IMR-90 (cell line): ENCODE data around the gene UBP1. TPM values are rescaled to one million over a fixed set of nuclear protein-coding genes. Genes with fewer than 3 reads are reported as not detected.
A peak's percentile ranks its signal among the peaks of the same experiment; 100 is the strongest.

ENCODE experiments used
- ATAC-seq: fragments of 200-7000 bp; cut with Tn5 transposase; 2 replicates; pipeline ENCODE4 v1.9.1; 2020; ENCODE audit warnings: low read depth, mild to moderate bottlenecking, moderate library complexity
- BruUV-seq: library from RNA; stranded (reverse); fragments of 400-500 nt; replicated peaks from 2 replicates; lab custom pipeline; 2021; lab: Mats Ljungman, UMichigan
- CTCF ChIA-PET: fragments of 300-600 bp; formaldehyde crosslinking; extraction: SDS; loops from one replicate; lab custom pipeline; 2021; ENCODE audit warnings: antibody characterized with exemption; lab: Yijun Ruan, JAX
- POLR2A ChIA-PET: fragments of 300-600 bp; sonication (Branson Sonifier 250); formaldehyde crosslinking; loops from one replicate; lab custom pipeline; 2022; ENCODE audit warnings: antibody characterized with exemption; ENCODE audit not compliant: unreplicated experiment; lab: Charles Lee
- DNase-seq: peaks from one replicate; pipeline ENCODE4 v3.0.0; 2013
- H2AFZ ChIP-seq: replicated peaks from 2 replicates; pipeline ENCODE3; 2013; ENCODE audit warnings: low read length, mild to moderate bottlenecking; ENCODE audit not compliant: poor library complexity
- H2AK5ac ChIP-seq: 2 replicates; pipeline ENCODE4 v1.6.1; 2013; ENCODE audit warnings: low read depth, low read length, inconsistent platforms
- H2AK9ac ChIP-seq: replicated peaks from 2 replicates; pipeline ENCODE3; 2013; ENCODE audit warnings: mild to moderate bottlenecking, low read depth, low read length, moderate library complexity; ENCODE audit not compliant: poor library complexity
- H2BK120ac ChIP-seq: 2 replicates; pipeline ENCODE4 v1.6.1; 2013; ENCODE audit warnings: low read depth, low read length, inconsistent platforms
- H2BK15ac ChIP-seq: 3 replicates; pipeline ENCODE4 v1.6.1; 2013; ENCODE audit warnings: low read depth, low read length, inconsistent platforms
- H2BK20ac ChIP-seq: 2 replicates; pipeline ENCODE4 v1.6.1; 2013; ENCODE audit warnings: low read depth, mild to moderate bottlenecking, inconsistent platforms, low read length, moderate library complexity
- H2BK5ac ChIP-seq: 2 replicates; pipeline ENCODE4 v1.6.1; 2013; ENCODE audit warnings: mild to moderate bottlenecking, low read depth, low read length, inconsistent platforms; ENCODE audit not compliant: poor library complexity, severe bottlenecking
- H3K14ac ChIP-seq: replicated peaks from 2 replicates; pipeline ENCODE4 v1.6.1; 2013; ENCODE audit warnings: low read depth, low read length, inconsistent platforms
- H3K18ac ChIP-seq: 2 replicates; pipeline ENCODE4 v1.6.1; 2013; ENCODE audit warnings: low read depth, low read length, control low read depth
- H3K23ac ChIP-seq: 2 replicates; pipeline ENCODE4 v1.6.1; 2013; ENCODE audit warnings: low read depth, low read length, inconsistent platforms
- H3K27ac ChIP-seq: 2 replicates; pipeline ENCODE4 v1.5.1; 2013; ENCODE audit warnings: mild to moderate bottlenecking, control low read depth, low read length; ENCODE audit not compliant: insufficient read depth
- H3K27me3 ChIP-seq: 2 replicates; pipeline ENCODE4 v1.6.1; 2013; ENCODE audit warnings: low read length; ENCODE audit not compliant: control insufficient read depth, insufficient read depth
- H3K36me3 ChIP-seq: 2 replicates; pipeline ENCODE4 v1.6.1; 2013; ENCODE audit warnings: low read length, mixed read lengths; ENCODE audit not compliant: control insufficient read depth, insufficient read depth
- H3K4ac ChIP-seq: 2 replicates; pipeline ENCODE4 v1.6.1; 2013; ENCODE audit warnings: low read depth, low read length, inconsistent platforms
- H3K4me1 ChIP-seq: 2 replicates; pipeline ENCODE4 v1.6.1; 2013; ENCODE audit warnings: low read length, mixed read lengths; ENCODE audit not compliant: control insufficient read depth, insufficient read depth
- H3K4me2 ChIP-seq: 2 replicates; pipeline ENCODE4 v1.6.1; 2013; ENCODE audit warnings: low read depth, mild to moderate bottlenecking, control low read depth, low read length, moderate library complexity
- H3K4me3 ChIP-seq: 2 replicates; pipeline ENCODE4 v1.5.1; 2013; ENCODE audit warnings: low read depth, mild to moderate bottlenecking, control low read depth, low read length, moderate library complexity; ENCODE audit not compliant: insufficient read depth
- H3K56ac ChIP-seq: 2 replicates; pipeline ENCODE4 v1.6.1; 2013; ENCODE audit warnings: low read length, inconsistent platforms; ENCODE audit not compliant: insufficient read depth; ENCODE audit errors: extremely low read depth
- H3K79me1 ChIP-seq, 2 experiments: 2 replicates each; pipeline ENCODE4 v1.6.1; 2013; ENCODE audit warnings: low read length in 2 of 2, inconsistent platforms in 1 of 2, low read depth in 1 of 2
- H3K9ac ChIP-seq: 2 replicates; pipeline ENCODE4 v1.6.1; 2013; ENCODE audit warnings: low read depth, low read length, control low read depth
- H3K9me1 ChIP-seq: 2 replicates; pipeline ENCODE4 v1.6.1; 2013; ENCODE audit warnings: low read length, inconsistent platforms; ENCODE audit not compliant: insufficient read depth
- H3K9me3 ChIP-seq: 2 replicates; pipeline ENCODE4 v1.6.1; 2013; ENCODE audit warnings: low read length; ENCODE audit not compliant: control insufficient read depth, insufficient read depth
- H4K20me1 ChIP-seq: 2 replicates; pipeline ENCODE4 v1.6.1; 2013; ENCODE audit warnings: low read length, inconsistent platforms; ENCODE audit not compliant: insufficient read depth
- H4K5ac ChIP-seq: 2 replicates; pipeline ENCODE4 v1.6.1; 2013; ENCODE audit warnings: mild to moderate bottlenecking, low read depth, low read length, control low read depth
- H4K8ac ChIP-seq, 2 experiments: 2 replicates each; pipeline ENCODE4 v1.6.1; 2013; ENCODE audit warnings: low read depth in 2 of 2, low read length in 2 of 2, control low read depth in 1 of 2, inconsistent platforms in 1 of 2
- H4K91ac ChIP-seq: 2 replicates; pipeline ENCODE4 v1.6.1; 2013; ENCODE audit warnings: low read depth, low read length, inconsistent platforms; ENCODE audit not compliant: insufficient read depth
- CEBPB ChIP-seq: IDR thresholded peaks from 2 replicates; pipeline ENCODE4 v1.6.1; 2012; ENCODE audit warnings: low read depth, low read length, improper control_type of control experiment
- CHD1 ChIP-seq: IDR thresholded peaks from 2 replicates; pipeline ENCODE4 v1.6.1; 2012; ENCODE audit warnings: low read depth, low read length, improper control_type of control experiment
- USF2 ChIP-seq: fragments of 150-350 bp; IDR thresholded peaks from 2 replicates; pipeline ENCODE4 v1.6.1; 2017; ENCODE audit warnings: mild to moderate bottlenecking, antibody characterized with exemption, low read length, low read depth
- whole genome bisulfite sequencing, 2 experiments: methylation state at CpG; one replicate each; pipeline versions ENCODE4 v1.1.5 to v1.1.7; 2013; ENCODE audit warnings: missing lambda C conversion rate in 2 of 2; ENCODE audit not compliant: insufficient read length in 1 of 2; ENCODE audit errors: extremely low coverage in 2 of 2; 5-methylcytosine and 5-hydroxymethylcytosine counted together
- dilution Hi-C: fragments of 300-500 bp; cut with HindIII; formaldehyde crosslinking; loops from one replicate; pipeline ENCODE4 v1.14.3; 2018; ENCODE audit warnings: low sequenced_read_pairs; ENCODE audit not compliant: unreplicated experiment
- in situ Hi-C: fragments of 300-500 bp; cut with MboI; formaldehyde crosslinking; loops from 3 replicates; pipeline ENCODE4 v1.14.3; 2019; ENCODE audit warnings: low sequenced_read_pairs, inconsistent platforms, mixed read lengths
- intact Hi-C: fragments of 100-400 bp; cut with micrococcal nuclease; formaldehyde crosslinking; loops from 2 replicates; pipeline ENCODE4 v1.10.0; 2022
- polyA plus RNA-seq, 3 experiments: library from polyadenylated mRNA; depleted of rRNA; stranded (reverse); fragments of >200 nt; gene quantifications; 2 replicates each; pipeline ENCODE4 v1.2.3, GENCODE V29; 2012; ENCODE audit warnings: low replicate concordance in 1 of 3
- total RNA-seq: library from RNA; depleted of rRNA; stranded (reverse); fragments of >200 nt; gene quantifications from 2 replicates; pipeline ENCODE4 v1.2.3, GENCODE V29; 2012

UBP1 gene
- total and polyA plus RNA-seq, 2 of the 4 experiments (the other 2 are of a cell fraction): 56.3 to 73.8 TPM

DNA sequence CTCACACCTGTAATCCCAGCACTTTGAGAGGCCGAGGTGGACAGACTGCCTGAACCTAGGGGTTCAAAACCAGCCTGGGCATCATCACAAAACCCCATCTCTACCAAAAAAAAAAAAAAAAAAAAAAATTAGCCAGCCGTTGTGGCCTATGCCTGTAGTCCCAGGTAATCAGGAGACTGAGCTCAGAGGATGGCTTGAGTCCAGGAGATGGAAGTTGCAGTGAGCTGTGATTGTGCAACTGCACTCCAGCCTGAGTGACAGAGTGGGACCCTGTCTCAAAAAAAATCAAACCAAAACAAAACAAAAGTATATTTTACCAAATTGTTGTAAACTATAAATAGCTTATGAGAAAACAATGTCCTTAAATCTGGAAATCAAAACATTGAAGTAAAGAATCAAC, 34.7 kb upstream of the UBP1 start:
- H4K5ac ChIP-seq: no peak overlapping the region
- no peak overlapping the region for H2BK15ac ChIP-seq
- no peak overlapping the region for H3K4me3 ChIP-seq
- H3K4me1 ChIP-seq: no peaks in the 10 kb centered on the region
- no peak for DNase-seq
- no peak overlapping the region for H2BK20ac ChIP-seq
- no peak overlapping the region for H2AFZ ChIP-seq
- TF ChIP-seq CEBPB (0 out of 2 replicates have a peak, but pooled peaks have one; percentile 27), USF2 (no peak), CHD1 (no peak)
- no peak overlapping the region for H3K14ac ChIP-seq
- no peak overlapping the region for H2BK5ac ChIP-seq
- POLR2A ChIA-PET: interaction anchor here (0.7 kb wide), 1 partner anchor 495 kb away, joined by 12 read pairs; no protein-coding TSS in a partner anchor
- H4K20me1 ChIP-seq: no peaks in the 10 kb centered on the region
- no peak overlapping the region for H3K4ac ChIP-seq
- intact Hi-C loops: no loop called here
- H3K27me3 ChIP-seq: no peaks in the 10 kb centered on the region
- dilution Hi-C loops: no loop called here
- H3K9ac ChIP-seq: no peak overlapping the region
- H2AK9ac ChIP-seq: no peak overlapping the region
- no peaks in the 10 kb centered on the region for H3K9me1 ChIP-seq
- CTCF ChIA-PET: no interaction called here
- H3K56ac ChIP-seq: no peak overlapping the region
- H3K23ac ChIP-seq: no peak overlapping the region
- no peak overlapping the region for H3K18ac ChIP-seq
- WGBS, 2 experiments: no CpG with 5 or more reads among the region's 2 CpGs
- no peak for ATAC-seq
- H3K9me3 ChIP-seq: no peaks in the 10 kb centered on the region
- H4K91ac ChIP-seq: no peak overlapping the region
- BruUV-seq: no TSS peak
- in situ Hi-C loops: no loop called here
- H3K36me3 ChIP-seq: no peaks in the 10 kb centered on the region
- no peaks in the 10 kb centered on the region for H3K79me1 ChIP-seq
- H3K4me2 ChIP-seq: no peak overlapping the region
- no peak overlapping the region for H2AK5ac ChIP-seq
- H2BK120ac ChIP-seq: no peak overlapping the region
- H3K27ac ChIP-seq: no peak overlapping the region
- no peak overlapping the region for H4K8ac ChIP-seq
